GM19025 (cell line): Measurements from ENCODE around the gene CENPP.
A peak's percentile ranks its signal among the peaks of the same experiment; 100 is the strongest.

Experiments
- ATAC-seq: cut with Tn5 transposase; IDR thresholded peaks from one replicate; pipeline ENCODE4 v1.9.1; 2021; ENCODE audit warnings: mild to moderate bottlenecking, low read depth, moderate library complexity; ENCODE audit not compliant: unreplicated experiment

CENPP gene

DNA sequence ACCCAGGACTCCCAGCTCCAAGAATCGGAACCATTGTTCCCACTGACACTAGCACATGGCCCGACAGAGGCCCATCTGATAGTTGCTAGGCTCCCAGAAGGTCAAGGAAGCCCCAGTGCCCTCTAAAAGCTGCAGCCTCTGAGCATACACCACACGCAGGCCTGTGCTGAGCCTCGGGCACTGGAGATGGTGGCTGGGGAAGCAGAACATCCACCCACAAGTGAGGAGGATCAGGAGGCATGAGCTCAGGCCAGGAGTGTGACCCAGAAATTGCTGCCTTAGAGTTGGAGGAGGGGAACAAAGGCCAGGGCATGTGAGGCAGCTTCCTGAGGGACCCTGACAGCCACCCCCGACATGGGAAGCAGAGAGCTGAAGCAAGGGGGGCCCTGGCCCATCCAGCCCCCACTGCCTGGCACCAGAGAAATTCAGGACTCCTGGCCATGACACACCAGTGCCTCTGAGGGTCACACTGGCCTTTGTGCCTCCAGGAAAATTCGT, 322.8 kb downstream of the CENPP start:
- no peak for ATAC-seq

DNA sequence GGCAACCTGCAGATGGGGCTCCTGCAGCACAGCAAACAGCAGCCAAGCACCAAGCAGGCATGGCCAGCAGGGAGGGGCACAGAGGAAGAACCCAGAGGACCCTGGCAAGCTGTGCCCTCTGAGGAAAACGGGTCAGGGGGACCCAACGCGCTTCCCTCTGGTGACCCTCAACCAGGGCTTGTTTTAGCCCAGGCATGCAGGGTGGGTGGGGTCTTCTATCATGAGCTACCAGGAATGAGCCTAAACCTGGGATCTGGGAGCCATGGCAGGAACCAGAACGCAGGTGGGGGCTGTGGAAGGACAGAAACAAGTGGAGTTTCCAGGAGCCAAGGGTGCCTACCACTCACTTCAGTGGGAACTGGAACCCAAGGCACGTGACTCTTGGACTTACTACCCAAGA, 323.3 kb downstream of the CENPP start:
- no peak for ATAC-seq

DNA sequence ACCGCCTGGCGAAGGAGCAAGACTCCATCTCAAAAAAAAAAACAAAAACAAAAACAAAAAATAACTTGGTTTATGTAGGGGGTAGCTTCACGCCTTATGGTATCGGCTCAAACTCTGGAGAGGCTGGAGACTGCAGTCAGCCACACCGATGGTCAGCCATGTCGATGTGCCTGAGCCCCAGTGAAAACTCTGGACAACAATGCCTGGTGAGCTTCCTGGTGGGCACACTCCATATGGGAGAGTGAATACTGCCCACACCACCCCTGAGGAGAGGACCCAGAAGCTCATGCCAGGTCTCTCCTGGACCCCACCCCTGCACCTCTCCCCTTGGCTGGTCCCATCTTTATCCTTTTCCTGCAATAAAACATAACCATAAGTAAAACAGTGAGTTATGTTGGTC, 324.5 kb downstream of the CENPP start:
- ATAC-seq, result no peak

DNA sequence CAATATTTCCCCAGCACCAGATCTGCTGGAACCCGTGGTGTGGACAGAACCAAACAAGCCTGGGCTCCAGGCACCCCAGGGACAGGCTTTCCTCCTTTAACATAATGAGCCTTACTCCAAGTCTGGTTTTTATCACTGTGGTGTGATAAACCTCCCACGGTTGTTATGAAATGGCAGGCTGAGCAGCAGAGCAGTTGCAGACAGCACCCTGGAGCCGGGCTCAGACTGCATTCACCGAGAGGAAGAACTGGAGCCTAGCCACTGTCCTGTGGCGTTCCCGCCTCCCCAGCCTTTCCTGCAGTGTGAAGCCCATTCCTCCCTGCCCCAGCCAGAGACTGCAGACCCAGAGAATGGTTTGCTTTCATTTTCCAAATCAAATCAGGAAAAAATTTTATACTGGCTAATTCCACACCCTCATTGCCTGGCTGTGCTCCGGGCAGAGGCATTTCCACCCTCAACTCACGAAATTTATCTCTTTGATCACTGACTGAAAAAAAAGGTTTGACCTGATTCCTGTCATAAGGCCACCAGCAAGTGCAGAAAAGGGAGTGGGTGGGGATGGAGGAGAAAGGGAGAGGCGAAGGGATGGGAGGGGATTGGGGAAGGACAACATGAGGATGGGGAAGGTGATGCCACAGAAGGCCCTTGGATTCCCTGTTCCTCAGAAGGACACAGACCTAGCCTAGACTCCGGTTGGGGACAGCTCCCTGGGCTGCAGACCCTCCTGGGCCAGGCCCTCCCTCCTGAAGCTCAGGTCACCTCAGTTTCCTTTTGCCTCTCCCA, 325.3 kb downstream of the CENPP start:
- no peak for ATAC-seq

DNA sequence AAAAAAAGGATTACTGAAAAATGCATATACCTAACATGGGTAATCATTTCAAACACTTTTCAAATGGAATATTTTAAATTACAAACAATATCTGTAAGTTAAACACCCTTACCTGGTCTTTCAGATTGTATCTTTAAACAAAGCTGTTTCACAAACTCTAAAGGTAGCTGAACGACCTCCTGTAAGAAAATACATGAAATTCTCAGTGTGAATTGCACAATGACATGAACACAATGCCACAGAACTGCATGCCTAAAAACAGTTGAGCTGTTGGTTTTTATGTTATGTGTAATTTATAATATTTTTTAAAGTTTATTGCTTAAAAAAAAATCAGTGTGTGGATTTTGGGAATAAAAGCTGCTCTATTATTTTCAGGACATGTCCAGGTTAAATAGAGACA, 326.7 kb downstream of the CENPP start:
- no peak for ATAC-seq

DNA sequence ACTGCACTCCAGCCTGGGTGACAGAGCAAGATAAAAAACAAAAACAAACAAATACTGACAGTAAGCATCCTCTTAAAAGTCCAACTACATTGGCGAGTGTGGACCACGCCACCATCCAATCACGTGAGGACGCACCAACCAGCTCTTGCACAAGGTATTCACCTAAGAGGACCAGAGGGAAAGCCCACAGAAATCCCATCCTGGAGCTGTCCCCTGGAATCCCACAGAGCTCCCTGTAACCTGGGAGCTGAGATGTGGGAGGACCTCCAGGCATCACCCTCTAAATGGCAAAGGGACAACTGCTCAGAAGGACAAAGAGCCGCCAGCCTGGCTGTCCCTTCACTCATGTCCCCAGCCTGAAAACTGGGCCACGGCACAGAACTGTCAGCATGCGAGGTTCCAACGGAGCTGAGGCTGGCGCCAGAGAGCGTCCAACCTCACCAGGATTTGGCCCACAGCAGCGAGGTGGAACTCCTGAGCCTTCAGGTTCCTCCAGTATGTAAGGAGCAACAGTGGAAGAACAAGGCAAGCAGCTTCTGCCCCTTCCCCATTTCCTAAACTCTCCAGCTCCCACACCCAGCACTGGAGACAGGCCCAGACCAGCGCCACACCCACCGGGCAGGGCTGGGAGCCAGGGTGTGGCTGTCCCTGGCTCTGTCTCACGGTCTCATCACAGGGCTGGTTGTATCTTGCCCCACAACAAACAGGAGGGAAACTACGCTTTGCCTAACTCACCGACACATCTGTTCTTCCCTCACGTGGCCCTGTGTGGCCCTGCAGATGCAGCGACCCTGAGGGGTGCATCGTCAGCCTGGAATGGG, 328.9 kb downstream of the CENPP start:
- no peak for ATAC-seq

DNA sequence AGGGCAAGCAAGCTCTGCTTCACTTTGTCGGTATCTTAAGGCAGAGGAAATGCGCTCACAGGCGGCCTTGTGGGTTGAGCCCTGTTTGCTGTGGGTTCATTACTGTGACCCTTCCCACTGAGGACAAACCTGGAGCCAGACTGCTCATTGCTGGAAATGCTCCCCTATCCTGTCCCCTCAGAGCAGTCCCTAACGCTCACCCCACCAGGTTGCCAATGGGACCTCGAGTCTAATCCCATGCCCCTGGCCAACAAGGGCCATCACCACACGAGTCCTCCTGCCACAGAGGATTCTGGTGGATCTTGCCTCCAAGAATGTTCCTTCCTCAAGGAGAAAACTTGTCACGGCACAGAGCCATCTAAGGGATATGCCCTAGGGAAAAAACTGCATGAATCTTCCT, 329.6 kb downstream of the CENPP start:
- no peak for ATAC-seq

DNA sequence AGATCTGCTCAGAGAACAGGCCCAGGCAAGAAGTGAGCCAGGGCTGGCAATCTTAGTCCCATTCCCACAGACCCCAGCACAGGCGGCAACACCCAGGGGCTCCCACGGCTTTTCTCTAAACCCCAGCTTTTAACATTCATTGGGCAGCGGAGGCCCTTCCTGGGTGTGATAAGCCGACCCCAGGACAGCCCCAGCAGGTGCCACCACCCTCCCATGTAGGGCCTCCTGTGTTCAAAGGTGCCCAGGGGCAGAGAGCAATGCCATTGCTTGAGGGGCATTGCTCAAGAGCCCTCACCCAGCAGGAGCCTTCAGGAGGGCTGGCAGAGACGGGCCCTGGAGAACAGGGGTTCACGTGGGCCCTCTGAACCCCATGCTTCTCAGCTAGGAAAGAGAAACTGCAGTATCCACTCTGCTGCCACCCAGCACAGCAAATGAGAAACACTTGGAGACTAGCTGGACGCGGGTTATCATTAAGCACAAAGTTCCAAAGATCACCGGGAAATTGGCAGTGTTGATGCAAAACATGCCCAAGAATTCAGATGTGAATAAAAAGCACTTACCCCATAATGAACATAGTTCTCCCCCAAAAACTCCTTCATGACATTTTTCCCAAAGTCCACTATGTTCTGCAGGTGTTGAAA, 330.3 kb downstream of the CENPP start:
- ATAC-seq, result no peak

DNA sequence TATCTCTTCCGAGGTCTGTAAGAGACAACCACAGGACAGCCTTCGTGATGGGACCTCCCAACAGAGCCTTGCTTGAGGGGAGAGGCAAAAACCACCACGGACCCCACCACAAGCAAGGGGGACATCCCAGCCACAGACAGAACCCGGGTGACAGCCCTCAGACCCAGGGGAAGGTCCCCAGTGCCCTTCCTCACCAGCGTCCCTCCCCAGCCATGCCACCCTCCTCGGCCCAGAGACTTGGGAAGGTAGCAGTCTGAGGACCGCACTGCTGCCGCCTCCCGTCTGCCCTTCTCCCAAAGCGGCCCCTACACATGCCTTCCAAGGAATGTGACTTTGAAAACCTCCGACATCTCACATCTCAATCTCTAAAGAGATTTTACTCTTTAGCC, 330.8 kb downstream of the CENPP start:
- ATAC-seq, result no peak

DNA sequence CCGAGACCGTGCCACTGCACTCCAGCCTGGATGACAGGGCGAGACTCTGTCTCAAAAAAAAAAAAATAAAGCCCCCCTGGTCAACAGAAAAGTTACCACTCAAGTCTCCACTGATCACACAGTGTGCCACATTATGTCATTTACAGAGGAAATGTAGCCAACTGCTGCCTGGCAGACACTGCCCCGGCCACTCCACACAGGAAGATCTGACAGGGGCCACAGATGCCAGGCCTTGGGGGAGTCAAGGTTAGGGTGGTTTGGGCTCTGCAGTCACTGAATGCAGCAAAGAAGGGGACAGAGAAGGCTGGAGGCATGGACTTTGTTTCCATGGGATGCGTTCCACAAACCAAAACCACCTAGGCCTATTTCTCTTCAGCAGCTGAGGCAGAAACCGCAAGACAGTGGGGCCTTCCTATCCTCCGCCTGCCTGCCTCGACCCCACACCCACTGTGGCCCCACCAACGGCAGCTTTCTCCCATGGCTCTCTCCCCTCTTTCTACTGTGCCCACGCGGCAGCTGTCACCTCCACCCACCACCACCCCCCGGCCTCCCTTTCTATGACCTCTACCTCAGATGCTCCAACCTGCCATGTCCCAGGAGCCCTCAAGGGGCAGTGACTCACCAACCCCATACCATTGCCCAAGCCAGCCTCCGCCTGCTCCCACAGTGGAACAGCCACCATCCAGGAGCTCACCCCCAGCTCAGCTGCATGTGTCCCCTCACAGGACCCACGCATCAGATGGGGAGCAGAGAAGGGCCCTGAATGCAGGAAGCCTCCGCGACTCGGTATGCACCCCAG, 331.7 kb downstream of the CENPP start:
- ATAC-seq, result no peak

DNA sequence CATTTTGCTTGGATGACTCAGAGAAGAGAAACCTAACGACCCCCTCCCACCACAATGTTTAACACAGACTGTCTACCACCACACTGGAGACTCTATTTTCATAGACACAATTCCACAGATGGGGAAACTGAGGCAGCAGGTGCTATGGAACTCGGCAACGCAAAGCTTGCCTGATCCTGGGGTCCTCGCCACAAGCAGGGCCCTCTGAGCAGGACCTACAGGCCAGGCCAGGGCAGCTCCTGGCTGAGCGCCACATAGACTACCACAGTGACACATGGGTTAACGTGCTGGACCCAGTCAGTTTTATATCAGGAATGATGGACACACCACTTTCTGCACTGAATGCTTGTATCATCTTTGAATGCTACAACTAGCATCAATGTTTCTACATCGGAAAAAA, 332.4 kb downstream of the CENPP start:
- no peak for ATAC-seq

DNA sequence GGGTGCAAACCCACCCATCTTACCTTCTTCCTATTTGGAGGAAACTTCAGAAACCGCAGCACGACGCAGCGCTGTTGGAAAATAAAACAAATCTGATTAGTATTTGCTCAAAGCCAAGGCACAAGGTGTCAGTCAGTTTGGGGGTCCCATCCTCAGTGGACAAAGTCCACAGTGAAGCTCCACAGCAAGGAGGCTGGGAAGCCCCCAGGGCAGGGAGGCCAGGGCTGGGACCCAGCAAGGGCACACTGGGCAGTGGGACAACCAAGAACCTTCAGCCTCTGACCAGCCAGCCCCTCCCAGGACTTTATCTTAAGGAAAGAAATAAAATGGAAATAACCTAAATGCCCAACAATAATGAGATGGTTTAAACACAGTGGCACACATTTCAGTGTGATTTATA, 332.9 kb downstream of the CENPP start:
- no peak for ATAC-seq

DNA sequence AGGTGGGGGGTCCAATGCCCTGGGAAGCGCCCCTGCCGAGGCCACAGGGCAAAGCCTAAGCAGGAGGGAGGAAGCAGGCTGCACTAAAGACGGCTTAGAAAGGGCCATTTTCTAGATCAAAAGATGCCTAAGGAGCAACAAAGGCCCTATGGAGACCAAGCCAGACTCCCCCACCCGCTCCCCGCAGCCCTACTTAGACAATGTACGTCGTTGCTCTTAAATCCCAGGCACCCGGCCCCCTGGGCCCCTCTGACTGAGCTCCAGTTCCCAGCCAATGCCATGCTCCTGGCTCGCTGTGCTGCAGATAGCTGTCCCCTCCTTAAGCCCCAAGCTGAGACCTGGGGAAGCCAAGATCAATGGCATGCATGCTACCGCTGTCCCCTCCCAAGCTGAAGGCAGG, 333.8 kb downstream of the CENPP start:
- ATAC-seq, result no peak

DNA sequence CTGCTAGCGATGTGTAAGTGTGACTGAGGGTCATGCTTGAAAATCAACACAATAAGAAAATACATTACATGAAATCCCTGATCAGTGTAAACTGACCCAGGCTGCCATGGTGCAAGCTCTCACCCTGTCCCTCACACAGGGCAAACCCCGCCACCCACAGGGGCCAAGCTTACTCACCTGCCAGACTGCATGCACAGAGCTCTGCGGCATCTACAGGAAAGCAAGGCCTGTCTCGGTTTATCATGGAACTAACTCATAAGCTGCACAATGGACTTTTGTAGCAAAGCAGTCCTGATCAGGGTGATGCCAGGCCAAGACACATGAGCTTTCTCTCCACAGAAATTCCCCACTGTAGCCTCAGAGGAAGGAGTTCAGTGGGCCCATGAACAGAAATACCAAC, 334.5 kb downstream of the CENPP start:
- no peak for ATAC-seq

DNA sequence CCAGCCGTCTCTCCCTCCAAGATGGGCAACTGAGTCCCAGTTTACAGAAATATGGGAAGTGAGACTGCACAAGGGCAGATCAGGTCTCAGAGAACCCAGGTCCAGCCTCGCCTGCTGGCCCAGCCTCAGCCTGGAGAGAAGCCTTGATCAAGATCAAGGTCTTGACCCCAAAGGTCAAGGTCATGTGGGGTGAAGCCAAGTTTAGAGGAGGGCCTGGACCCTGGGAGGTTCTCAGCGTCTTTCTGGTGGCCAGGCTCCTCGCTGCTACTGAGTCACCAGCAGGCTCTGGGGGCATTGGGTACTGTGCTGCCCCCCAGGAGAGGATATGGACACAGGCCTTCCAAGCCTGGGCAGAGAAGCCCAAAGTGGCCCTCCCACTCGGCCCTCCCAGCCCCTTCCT, 335.4 kb downstream of the CENPP start:
- ATAC-seq, result no peak

DNA sequence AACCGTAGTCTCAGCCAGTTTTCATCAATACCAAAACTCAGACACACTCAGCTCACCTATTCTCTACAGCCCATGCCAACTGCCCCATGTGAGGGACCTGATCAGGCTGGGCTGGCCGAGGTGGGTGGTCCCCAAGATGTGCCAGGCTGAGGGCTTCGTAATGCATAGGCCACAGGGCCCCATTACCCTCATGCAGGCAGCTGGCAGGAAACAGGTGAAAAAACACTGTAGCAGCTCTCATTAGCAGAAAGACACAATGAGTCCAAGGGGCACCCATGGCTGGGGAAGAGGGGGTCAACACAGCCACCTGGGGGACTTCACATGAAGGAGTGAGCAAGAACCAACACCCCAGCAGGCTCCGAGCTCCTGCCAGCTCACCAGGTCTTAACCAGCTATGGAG, 336.0 kb downstream of the CENPP start:
- ATAC-seq, result no peak

DNA sequence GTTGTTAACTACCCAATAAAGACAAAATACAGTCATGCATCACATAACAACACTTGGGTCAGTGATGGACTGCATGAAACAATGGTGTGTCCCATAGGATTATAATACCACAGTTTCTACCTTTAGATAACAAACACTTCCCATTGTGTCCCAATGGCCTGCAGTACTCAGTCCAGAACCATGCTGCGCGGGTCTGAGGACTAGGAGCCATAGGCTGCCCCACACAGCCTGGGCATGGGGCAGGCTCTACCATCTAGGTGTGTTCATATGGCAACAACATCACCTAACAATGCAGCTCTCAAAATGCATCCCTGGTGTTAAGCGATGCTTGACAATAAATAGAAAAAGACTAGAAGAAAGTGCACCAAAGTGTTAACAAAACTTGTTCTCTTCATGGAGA, 337.4 kb downstream of the CENPP start:
- ATAC-seq, result no peak

DNA sequence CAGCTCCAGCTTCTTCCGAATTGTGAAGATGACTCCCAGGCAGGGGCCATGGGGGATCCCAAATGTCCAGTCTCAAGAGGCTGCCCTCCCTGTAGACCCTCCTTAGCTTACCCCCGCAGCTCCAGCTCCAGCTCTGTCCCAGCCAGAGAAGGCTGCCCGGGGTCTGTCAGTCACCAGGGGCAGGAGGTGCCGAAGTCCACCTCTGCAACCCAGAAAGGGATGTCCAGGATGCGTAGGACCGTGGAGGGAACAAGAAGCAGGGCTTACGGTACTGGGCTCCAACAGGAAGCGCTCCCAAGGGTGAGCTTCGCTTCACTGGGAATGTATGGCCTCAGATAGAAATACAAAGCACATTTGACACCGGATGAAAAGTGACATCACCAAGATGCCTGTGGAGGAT, 338.2 kb downstream of the CENPP start:
- ATAC-seq, result no peak

DNA sequence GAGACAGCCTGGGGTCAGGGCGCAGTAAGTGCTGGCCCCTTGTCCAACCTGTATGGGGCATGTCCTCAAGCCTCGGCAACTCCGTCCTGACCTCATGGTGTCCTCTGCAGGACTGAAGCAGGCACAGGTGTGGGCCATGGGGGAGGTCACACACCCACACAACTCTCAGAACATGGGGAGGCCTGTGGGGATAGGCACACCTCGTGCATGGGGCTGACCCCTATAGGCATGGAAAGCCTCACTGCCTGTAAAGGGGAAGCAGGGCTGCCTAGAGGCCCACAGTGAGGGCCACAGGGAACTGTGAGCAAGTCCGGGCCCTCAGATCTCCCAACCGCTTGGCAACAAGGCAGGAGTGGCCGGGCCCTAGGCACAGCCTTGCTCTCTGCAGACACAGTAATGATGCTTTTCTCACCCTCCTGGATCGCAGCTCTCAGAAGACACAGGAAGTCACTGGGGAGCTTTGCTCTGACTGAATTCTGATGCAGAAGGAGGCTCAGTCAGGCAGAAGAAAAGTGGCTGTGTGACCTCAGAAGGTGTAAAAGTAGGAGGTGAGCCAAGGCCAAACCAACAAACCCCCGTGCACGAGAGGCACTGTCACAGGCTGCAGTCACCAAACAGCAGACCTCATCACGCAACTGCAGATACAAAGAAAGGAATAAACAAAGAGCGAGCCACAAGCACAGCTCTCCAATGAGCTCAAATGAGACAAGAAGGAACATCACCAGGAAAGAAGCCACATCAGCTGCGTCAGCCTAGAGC, 338.8 kb downstream of the CENPP start:
- ATAC-seq, result peak; percentile 54

DNA sequence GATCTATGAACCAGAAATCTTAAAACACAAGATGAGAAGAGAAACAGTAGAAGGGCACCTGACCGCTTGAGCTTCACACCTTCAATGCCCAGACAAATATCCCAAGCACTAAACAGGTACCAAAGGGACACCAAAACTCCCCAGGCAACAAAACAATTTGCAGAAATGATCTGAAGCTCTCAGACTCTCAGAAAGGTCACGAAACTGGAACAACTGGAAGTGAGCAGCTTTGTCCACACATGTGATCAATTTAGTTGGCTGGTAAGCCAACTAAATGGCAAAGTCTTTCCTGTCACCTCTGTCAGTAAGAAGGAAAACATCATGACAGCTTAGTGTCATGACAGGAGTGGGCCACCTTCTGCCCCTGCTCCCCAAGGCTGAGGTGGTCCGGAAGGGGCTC, 340.1 kb downstream of the CENPP start:
- no peak for ATAC-seq
